GM12878 (cell line): ENCODE data around the gene ABHD17A. TPM values are rescaled to one million over a fixed set of nuclear protein-coding genes. Genes with fewer than 3 reads are reported as not detected.

Source experiments
- ATAC-seq: fragments of 200-7000 bp; cut with Tn5 transposase; 3 replicates; pipeline ENCODE4 v1.9.1; 2020; ENCODE audit warnings: mild to moderate bottlenecking, moderate library complexity
- BruUV-seq: library from RNA; stranded (reverse); fragments of 400-500 nt; replicated peaks from 2 replicates; lab custom pipeline; 2021; lab: Mats Ljungman, UMichigan
- CTCF ChIA-PET: fragments of 300-600 bp; sonication (Branson Sonifier 250); formaldehyde crosslinking; extraction: SDS; loops from one replicate; lab custom pipeline; 2021; ENCODE audit warnings: inconsistent platforms; lab: Yijun Ruan, JAX
- POLR2A ChIA-PET: fragments of 350-600 bp; formaldehyde crosslinking; extraction: SDS; loops from one replicate; lab custom pipeline; 2021; ENCODE audit warnings: inconsistent platforms; lab: Charles Lee
- RAD21 ChIA-PET: fragments of 300-600 bp; sonication (Branson Sonifier 250); formaldehyde crosslinking; loops from one replicate; lab custom pipeline; 2023; ENCODE audit warnings: antibody characterized with exemption; ENCODE audit not compliant: unreplicated experiment; lab: Charles Lee
- SMC1A ChIA-PET: fragments of 300-600 bp; sonication (Branson Sonifier 250); formaldehyde crosslinking; loops from one replicate; lab custom pipeline; 2023; ENCODE audit not compliant: unreplicated experiment, uncharacterized antibody; lab: Charles Lee
- DNase-seq: peaks from one replicate; pipeline ENCODE4 v3.0.0-alpha.2; 2011; ENCODE audit warnings: low read depth, low spot score
- FAIRE-seq: peaks from 3 replicates; lab custom pipeline; 2011; peaks lifted over from hg19 to GRCh38; lab: Jason Lieb, UNC
- H2AFZ ChIP-seq: 2 replicates; pipeline ENCODE4 v1.6.0; 2011; ENCODE audit warnings: low read depth, low read length, control low read depth; ENCODE audit not compliant: control insufficient read depth
- H3K27ac ChIP-seq: 2 replicates; pipeline ENCODE4 v1.5.1; 2011; ENCODE audit warnings: control low read depth; ENCODE audit not compliant: control insufficient read depth, insufficient read depth
- H3K27me3 ChIP-seq, 2 experiments: replicated peaks in 1 of 2; 2 replicates each; pipeline versions ENCODE4 v1.6.0 to v1.6.1; 2011; ENCODE audit warnings: low read length in 1 of 2; ENCODE audit not compliant: control insufficient read depth in 2 of 2, insufficient read depth in 2 of 2
- H3K36me3 ChIP-seq, 2 experiments: 2 replicates each; pipeline ENCODE4 v1.5.1; 2011; ENCODE audit warnings: low read length in 1 of 2; ENCODE audit not compliant: control insufficient read depth in 2 of 2, insufficient read depth in 2 of 2
- H3K4me1 ChIP-seq: 2 replicates; pipeline ENCODE4 v1.6.1; 2011; ENCODE audit warnings: mild to moderate bottlenecking, low read length, moderate library complexity, mixed read lengths; ENCODE audit not compliant: control insufficient read depth, insufficient read depth
- H3K4me2 ChIP-seq: 2 replicates; pipeline ENCODE4 v1.6.0; 2011; ENCODE audit warnings: control low read depth; ENCODE audit not compliant: control insufficient read depth, insufficient read depth
- H3K4me3 ChIP-seq: fragments of 200-600 bp; sonication (generic); 2 replicates; pipeline ENCODE4 v1.5.1; 2016
- H3K79me2 ChIP-seq: 2 replicates; pipeline ENCODE4 v1.6.0; 2011; ENCODE audit warnings: low read length; ENCODE audit not compliant: control insufficient read depth, insufficient read depth
- H3K9ac ChIP-seq: 2 replicates; pipeline ENCODE4 v1.8.0; 2011; ENCODE audit warnings: low read length, control low read depth, mixed read lengths; ENCODE audit not compliant: control insufficient read depth, insufficient read depth
- H3K9me3 ChIP-seq: replicated peaks from 3 replicates; pipeline ENCODE4 v1.5.1; 2011; ENCODE audit warnings: mild to moderate bottlenecking, low read length; ENCODE audit not compliant: control insufficient read depth, insufficient read depth
- H4K20me1 ChIP-seq: 2 replicates; pipeline ENCODE4 v1.6.0; 2011; ENCODE audit not compliant: control insufficient read depth, insufficient read depth
- BHLHE40 ChIP-seq, 2 experiments: fragments of 450-650 bp in 1 of 2; IDR thresholded peaks; 2 replicates each; pipeline ENCODE4 v1.6.1; 2011 to 2017; ENCODE audit warnings: low read depth in 2 of 2, borderline replicate concordance in 1 of 2, improper control_type of control experiment in 1 of 2, low read length in 1 of 2, mild to moderate bottlenecking in 1 of 2
- CREB1 ChIP-seq: IDR thresholded peaks from 2 replicates; pipeline ENCODE4 v1.6.1; 2012; ENCODE audit warnings: low read depth, mild to moderate bottlenecking, inconsistent platforms
- DPF2 ChIP-seq: fragments of 450-650 bp; IDR thresholded peaks from 2 replicates; pipeline ENCODE4 v1.6.1; 2017; ENCODE audit warnings: mild to moderate bottlenecking
- IKZF1 ChIP-seq: fragments of 450-650 bp; conservative IDR thresholded peaks from 2 replicates; pipeline ENCODE4 v1.6.1; 2017; ENCODE audit warnings: antibody characterized with exemption, mild to moderate bottlenecking
- POLR2A ChIP-seq: IDR thresholded peaks from 2 replicates; pipeline ENCODE4 v1.6.1; 2011; ENCODE audit warnings: low read depth, mild to moderate bottlenecking, low read length
- POLR2AphosphoS5 ChIP-seq: IDR thresholded peaks from 2 replicates; pipeline ENCODE4 v1.6.1; 2011; ENCODE audit warnings: mild to moderate bottlenecking, low read length, inconsistent platforms
- SUZ12 ChIP-seq: fragments of 200-600 bp; sonication (generic); IDR thresholded peaks from one replicate; pipeline ENCODE4 v1.6.1; 2018; ENCODE audit warnings: antibody characterized with exemption, mild to moderate bottlenecking; ENCODE audit not compliant: unreplicated experiment
- TAF1 ChIP-seq: IDR thresholded peaks from 2 replicates; pipeline ENCODE4 v1.6.1; 2011; ENCODE audit warnings: mild to moderate bottlenecking, low read depth, low read length, borderline replicate concordance
- WGBS: methylation state at CpG from one replicate; pipeline ENCODE4 v1.1.6; 2016; ENCODE audit warnings: low lambda C conversion rate; ENCODE audit not compliant: insufficient replicate concordance, insufficient coverage; ENCODE audit errors: missing lambda C conversion rate; 5-methylcytosine and 5-hydroxymethylcytosine counted together
- in situ Hi-C: fragments of 300-500 bp; cut with MboI; formaldehyde crosslinking; loops from 9 replicates; pipeline ENCODE4 v1.14.3; 2018; ENCODE audit warnings: mixed read lengths
- intact Hi-C: fragments of 100-400 bp; cut with micrococcal nuclease; formaldehyde crosslinking; loops from one replicate; pipeline ENCODE4 v1.14.2; 2022; ENCODE audit not compliant: unreplicated experiment
- polyA plus RNA-seq, 11 experiments: library from polyadenylated mRNA; depleted of rRNA in 4 of 11; unstranded in 6 of 11; stranded (reverse) in 5 of 11; fragments of >200 nt; fragmentation: Nextera tagmentation in 4 of 11; fragmentation: Illumina TruSeq in 1 of 11; extraction: Ambion mirVana in 4 of 11; extraction: Trizol in 1 of 11; gene quantifications; 1 replicate in 1 of 11; 2 replicates in 10 of 11; pipeline versions ENCODE4 v1.2.1 to v1.2.3, GENCODE V29; 2011 to 2016; ENCODE audit warnings: inconsistent platforms in 2 of 11, missing spikeins in 2 of 11, low read depth in 1 of 11
- total RNA-seq, 4 experiments: library from RNA; depleted of rRNA in 3 of 4; stranded (reverse); fragments of >200 nt in 3 of 4; fragmentation: Illumina TruSeq in 1 of 4; extraction: Trizol in 1 of 4; gene quantifications; 2 replicates each; pipeline versions ENCODE4 v1.2.1 to v1.2.3, GENCODE V29; 2013 to 2021
- TF ChIP-seq, protein P1 (sequence below): fragments of 450-650 bp; IDR thresholded peaks from 2 replicates; pipeline ENCODE4 v1.6.1; 2016; ENCODE audit warnings: mild to moderate bottlenecking
- TF ChIP-seq, protein P2 (sequence below): fragments of 150-350 bp; IDR thresholded peaks from 2 replicates; pipeline ENCODE4 v1.6.1; 2016; ENCODE audit warnings: low read depth, low read length
- TF ChIP-seq, protein P3 (sequence below): fragments of 450-650 bp; IDR thresholded peaks from 2 replicates; pipeline ENCODE4 v1.6.1; 2018; ENCODE audit warnings: borderline replicate concordance, mild to moderate bottlenecking; ENCODE audit not compliant: partially characterized antibody

The ABHD17A gene
- total and polyA plus RNA-seq, 10 of the 15 experiments (the other 5 are each of a cell fraction or from before 2014, with no cell fraction given), result 0.13 to 126 (median 28.8) TPM; not detected in 1

DNA sequence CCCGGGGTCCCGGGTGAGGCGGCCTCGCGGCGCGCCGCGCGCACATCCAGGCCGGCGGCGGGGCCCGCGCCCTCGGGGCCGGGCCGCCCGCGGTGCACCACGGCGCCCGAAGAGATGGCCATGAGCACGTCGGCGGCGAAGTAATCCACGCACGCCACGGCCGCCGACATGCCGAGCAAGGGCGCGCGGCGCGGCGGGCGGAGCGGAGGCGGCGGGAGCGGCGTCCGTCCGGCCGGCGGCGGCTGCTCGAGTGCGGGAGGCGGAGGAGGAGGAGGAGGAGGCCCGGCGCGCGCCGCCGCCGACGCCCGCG is 22.0 kb downstream of the ABHD17A start, which contains the start of gene KLF16:
Gene KLF16 (minus strand): TSS at position 252 of the 310 bp plus-strand sequence. CDS start 82 bp downstream, at position 170.
- POLR2A ChIA-PET, result no interaction called here
- H2AFZ ChIP-seq, result peak within 1 kb of the TSS; percentile 77
- no peaks in the 10 kb centered on the region for H3K9me3 ChIP-seq
- H3K4me2 ChIP-seq, result peak within 1 kb of the TSS; percentile 81
- FAIRE-seq, result no peak
- peak within 1 kb of the TSS; percentile 94 for H3K4me3 ChIP-seq
- 0% methylated on average over 20 of the region's 63 CpGs for WGBS
- intact Hi-C loops (no loop called here), in situ Hi-C loops (loop anchor here (25.0 kb wide), 1 partner anchor 1499 kb away; the partner anchor contains the start of gene NFIC)
- peaks cover 49% of the 10 kb centered on the region for H3K79me2 ChIP-seq
- SMC1A ChIA-PET, result no interaction called here
- peaks cover 7% of the 10 kb centered on the region; the same call in 1 of the 2 replicates for H4K20me1 ChIP-seq
- BruUV-seq, result no TSS peak
- H3K36me3 ChIP-seq, result no peaks in the 10 kb centered on the region
- peak within 1 kb of the TSS; percentile 96 for H3K9ac ChIP-seq
- H3K4me1 ChIP-seq, result peaks cover 8% of the 10 kb centered on the region
- no peak for DNase-seq
- RAD21 ChIA-PET, result no interaction called here
- ATAC-seq, result no peak
- TF ChIP-seq, protein P1, sequence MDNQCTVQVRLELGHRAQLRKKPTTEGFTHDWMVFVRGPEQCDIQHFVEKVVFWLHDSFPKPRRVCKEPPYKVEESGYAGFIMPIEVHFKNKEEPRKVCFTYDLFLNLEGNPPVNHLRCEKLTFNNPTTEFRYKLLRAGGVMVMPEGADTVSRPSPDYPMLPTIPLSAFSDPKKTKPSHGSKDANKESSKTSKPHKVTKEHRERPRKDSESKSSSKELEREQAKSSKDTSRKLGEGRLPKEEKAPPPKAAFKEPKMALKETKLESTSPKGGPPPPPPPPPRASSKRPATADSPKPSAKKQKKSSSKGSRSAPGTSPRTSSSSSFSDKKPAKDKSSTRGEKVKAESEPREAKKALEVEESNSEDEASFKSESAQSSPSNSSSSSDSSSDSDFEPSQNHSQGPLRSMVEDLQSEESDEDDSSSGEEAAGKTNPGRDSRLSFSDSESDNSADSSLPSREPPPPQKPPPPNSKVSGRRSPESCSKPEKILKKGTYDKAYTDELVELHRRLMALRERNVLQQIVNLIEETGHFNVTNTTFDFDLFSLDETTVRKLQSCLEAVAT, result no peak
- TF ChIP-seq, protein P2, sequence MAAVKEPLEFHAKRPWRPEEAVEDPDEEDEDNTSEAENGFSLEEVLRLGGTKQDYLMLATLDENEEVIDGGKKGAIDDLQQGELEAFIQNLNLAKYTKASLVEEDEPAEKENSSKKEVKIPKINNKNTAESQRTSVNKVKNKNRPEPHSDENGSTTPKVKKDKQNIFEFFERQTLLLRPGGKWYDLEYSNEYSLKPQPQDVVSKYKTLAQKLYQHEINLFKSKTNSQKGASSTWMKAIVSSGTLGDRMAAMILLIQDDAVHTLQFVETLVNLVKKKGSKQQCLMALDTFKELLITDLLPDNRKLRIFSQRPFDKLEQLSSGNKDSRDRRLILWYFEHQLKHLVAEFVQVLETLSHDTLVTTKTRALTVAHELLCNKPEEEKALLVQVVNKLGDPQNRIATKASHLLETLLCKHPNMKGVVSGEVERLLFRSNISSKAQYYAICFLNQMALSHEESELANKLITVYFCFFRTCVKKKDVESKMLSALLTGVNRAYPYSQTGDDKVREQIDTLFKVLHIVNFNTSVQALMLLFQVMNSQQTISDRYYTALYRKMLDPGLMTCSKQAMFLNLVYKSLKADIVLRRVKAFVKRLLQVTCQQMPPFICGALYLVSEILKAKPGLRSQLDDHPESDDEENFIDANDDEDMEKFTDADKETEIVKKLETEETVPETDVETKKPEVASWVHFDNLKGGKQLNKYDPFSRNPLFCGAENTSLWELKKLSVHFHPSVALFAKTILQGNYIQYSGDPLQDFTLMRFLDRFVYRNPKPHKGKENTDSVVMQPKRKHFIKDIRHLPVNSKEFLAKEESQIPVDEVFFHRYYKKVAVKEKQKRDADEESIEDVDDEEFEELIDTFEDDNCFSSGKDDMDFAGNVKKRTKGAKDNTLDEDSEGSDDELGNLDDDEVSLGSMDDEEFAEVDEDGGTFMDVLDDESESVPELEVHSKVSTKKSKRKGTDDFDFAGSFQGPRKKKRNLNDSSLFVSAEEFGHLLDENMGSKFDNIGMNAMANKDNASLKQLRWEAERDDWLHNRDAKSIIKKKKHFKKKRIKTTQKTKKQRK, result no peak
- 0 out of 2 replicates have a peak, but pooled peaks have one; percentile 7 for TF ChIP-seq DPF2
- TF ChIP-seq SUZ12, result no peak
- TF ChIP-seq BHLHE40 (IDR thresholded peaks at IDR 0.05; ENCODE audit: borderline replicate concordance in 1 of 2, low read depth in 2 of 2, low read length in 1 of 2), result peak in 1 of 2 experiments; percentile 17; a peak in 2 of 4 replicates
- peak; percentile 21; the same call in 1 of the 2 replicates for TF ChIP-seq TAF1
- TF ChIP-seq, protein P3, sequence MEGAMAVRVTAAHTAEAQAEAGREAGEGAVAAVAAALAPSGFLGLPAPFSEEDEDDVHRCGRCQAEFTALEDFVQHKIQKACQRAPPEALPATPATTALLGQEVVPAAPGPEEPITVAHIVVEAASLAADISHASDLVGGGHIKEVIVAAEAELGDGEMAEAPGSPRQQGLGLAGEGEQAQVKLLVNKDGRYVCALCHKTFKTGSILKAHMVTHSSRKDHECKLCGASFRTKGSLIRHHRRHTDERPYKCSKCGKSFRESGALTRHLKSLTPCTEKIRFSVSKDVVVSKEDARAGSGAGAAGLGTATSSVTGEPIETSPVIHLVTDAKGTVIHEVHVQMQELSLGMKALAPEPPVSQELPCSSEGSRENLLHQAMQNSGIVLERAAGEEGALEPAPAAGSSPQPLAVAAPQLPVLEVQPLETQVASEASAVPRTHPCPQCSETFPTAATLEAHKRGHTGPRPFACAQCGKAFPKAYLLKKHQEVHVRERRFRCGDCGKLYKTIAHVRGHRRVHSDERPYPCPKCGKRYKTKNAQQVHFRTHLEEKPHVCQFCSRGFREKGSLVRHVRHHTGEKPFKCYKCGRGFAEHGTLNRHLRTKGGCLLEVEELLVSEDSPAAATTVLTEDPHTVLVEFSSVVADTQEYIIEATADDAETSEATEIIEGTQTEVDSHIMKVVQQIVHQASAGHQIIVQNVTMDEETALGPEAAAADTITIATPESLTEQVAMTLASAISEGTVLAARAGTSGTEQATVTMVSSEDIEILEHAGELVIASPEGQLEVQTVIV, result no peak
- TF ChIP-seq POLR2AphosphoS5, result peak; percentile 78; the same call in 1 of the 2 replicates
- peak; percentile 70; the same call in 1 of the 2 replicates for TF ChIP-seq IKZF1
- no peak for TF ChIP-seq CREB1
- TF ChIP-seq POLR2A, result peak; percentile 81
- no peaks in the 10 kb centered on the region for H3K27me3 ChIP-seq
- CTCF ChIA-PET, result no interaction called here
- H3K27ac ChIP-seq, result peak within 1 kb of the TSS; percentile 95
